B cell (primary cell): ENCODE data around the gene CELF2.

Experiments used
- EZH2 ChIP-seq: IDR thresholded peaks from 2 replicates; pipeline ENCODE4 v1.6.1; 2012; ENCODE audit warnings: borderline replicate concordance, low read depth, mild to moderate bottlenecking, moderate library complexity, low read length; ENCODE audit not compliant: insufficient read depth, poor library complexity, severe bottlenecking
- TF ChIP-seq, protein P1 (sequence below): fragments of 200-600 bp; IDR thresholded peaks from one replicate; pipeline ENCODE4 v1.8.0; 2022; ENCODE audit warnings: antibody characterized with exemption, mild to moderate bottlenecking

DNA sequence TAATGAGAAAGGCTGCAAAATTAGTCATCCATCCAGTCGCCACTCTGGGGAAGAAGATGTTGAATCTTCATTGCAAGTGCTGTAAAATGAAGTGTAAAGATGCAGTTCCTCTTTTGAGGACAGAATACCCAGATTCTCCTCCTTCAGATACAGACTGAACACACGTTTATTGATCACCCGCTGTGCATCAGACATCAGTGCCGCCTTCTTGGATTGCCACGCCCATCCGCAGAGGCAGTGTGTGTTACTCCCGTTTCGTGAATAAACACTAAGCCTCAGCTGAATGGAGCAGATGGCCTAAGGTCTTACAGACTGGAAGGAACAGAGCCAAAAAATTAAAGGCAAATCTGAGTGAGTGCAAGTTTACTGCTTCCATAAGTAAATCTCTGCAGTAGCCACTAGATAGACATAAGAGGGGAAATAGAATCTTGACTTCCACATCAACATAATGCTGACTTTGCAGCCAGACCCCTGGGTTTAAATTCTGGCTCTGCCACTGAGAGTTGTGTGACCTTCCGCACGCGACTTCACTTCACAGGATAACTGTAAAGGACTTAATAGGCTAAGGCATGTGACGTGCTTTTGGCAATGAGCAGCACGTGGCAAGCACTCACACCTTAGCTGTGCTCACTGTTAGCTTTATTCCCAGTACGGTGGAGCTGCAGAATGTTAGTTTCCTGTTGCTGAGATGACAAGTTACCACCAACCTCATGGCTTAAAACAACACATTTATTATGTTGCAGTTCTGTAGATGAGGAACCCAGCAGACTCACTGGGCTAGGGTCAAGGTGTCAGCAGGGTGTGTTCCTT is 285.9 kb downstream of the CELF2 start:
- TF ChIP-seq, protein P1, sequence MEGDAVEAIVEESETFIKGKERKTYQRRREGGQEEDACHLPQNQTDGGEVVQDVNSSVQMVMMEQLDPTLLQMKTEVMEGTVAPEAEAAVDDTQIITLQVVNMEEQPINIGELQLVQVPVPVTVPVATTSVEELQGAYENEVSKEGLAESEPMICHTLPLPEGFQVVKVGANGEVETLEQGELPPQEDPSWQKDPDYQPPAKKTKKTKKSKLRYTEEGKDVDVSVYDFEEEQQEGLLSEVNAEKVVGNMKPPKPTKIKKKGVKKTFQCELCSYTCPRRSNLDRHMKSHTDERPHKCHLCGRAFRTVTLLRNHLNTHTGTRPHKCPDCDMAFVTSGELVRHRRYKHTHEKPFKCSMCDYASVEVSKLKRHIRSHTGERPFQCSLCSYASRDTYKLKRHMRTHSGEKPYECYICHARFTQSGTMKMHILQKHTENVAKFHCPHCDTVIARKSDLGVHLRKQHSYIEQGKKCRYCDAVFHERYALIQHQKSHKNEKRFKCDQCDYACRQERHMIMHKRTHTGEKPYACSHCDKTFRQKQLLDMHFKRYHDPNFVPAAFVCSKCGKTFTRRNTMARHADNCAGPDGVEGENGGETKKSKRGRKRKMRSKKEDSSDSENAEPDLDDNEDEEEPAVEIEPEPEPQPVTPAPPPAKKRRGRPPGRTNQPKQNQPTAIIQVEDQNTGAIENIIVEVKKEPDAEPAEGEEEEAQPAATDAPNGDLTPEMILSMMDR = no peak
- no peak for TF ChIP-seq EZH2
